IPS DF 6.9 (cell line): ENCODE data around the gene FNDC3B.

Experiments
- DNase-seq: peaks from one replicate; pipeline ENCODE4 v3.0.0-alpha.2; 2013; ENCODE audit warnings: low read depth, low spot score
- H3K27ac ChIP-seq: one replicate; pipeline ENCODE4 v1.5.1; 2013; ENCODE audit warnings: low read length, control low read depth
- H3K27me3 ChIP-seq: 2 replicates; pipeline ENCODE4 v1.6.1; 2013; ENCODE audit warnings: mild to moderate bottlenecking, low read length; ENCODE audit not compliant: control insufficient read depth, insufficient read depth
- H3K36me3 ChIP-seq: 2 replicates; pipeline ENCODE4 v1.6.1; 2013; ENCODE audit warnings: low read length; ENCODE audit not compliant: control insufficient read depth, insufficient read depth
- H3K4me1 ChIP-seq: 2 replicates; pipeline ENCODE4 v1.6.1; 2013; ENCODE audit warnings: low read length; ENCODE audit not compliant: control insufficient read depth, insufficient read depth
- H3K4me3 ChIP-seq: 2 replicates; pipeline ENCODE4 v1.5.1; 2013; ENCODE audit warnings: mild to moderate bottlenecking, low read length
- H3K9me3 ChIP-seq: 2 replicates; pipeline ENCODE4 v1.6.1; 2013; ENCODE audit warnings: low read length, inconsistent platforms; ENCODE audit not compliant: control insufficient read depth, insufficient read depth
- WGBS: extraction: QIAGEN DNeasy Blood & Tissue Kit; methylation state at CpG from one replicate; pipeline ENCODE4 v1.1.7; 2013; ENCODE audit warnings: mixed read lengths, missing lambda C conversion rate; ENCODE audit not compliant: insufficient read length, insufficient coverage; 5-methylcytosine and 5-hydroxymethylcytosine counted together

FNDC3B gene

DNA sequence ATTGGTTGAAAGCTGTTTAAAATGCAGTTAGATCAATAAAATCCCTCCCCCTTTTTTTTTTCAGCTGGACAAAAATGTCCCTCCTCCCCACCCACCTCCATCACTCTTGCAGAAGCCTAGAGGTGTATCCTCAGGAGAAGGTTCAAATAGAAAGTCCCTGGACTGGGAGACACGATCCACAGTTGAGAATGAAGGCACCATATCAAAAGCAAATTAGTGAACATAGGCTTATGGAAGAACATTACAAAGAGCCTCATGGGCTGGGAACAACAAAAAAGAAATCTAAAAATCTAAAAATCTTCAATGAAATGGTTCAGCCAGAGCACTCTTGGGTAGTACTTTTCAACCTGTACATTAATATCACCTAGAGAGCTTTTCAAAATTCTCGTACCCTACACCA is 362.7 kb downstream of the FNDC3B start:
- Histone ChIP-seq H3K9me3 (no peaks in the 10 kb centered on the region), H3K4me1 (no peaks in the 10 kb centered on the region), H3K4me3 (no peak overlapping the region), H3K27ac (no peak overlapping the region), H3K36me3 (no peaks in the 10 kb centered on the region), H3K27me3 (no peaks in the 10 kb centered on the region)
- no peak for DNase-seq
- WGBS: no CpG with 5 or more reads among the region's 2 CpGs

DNA sequence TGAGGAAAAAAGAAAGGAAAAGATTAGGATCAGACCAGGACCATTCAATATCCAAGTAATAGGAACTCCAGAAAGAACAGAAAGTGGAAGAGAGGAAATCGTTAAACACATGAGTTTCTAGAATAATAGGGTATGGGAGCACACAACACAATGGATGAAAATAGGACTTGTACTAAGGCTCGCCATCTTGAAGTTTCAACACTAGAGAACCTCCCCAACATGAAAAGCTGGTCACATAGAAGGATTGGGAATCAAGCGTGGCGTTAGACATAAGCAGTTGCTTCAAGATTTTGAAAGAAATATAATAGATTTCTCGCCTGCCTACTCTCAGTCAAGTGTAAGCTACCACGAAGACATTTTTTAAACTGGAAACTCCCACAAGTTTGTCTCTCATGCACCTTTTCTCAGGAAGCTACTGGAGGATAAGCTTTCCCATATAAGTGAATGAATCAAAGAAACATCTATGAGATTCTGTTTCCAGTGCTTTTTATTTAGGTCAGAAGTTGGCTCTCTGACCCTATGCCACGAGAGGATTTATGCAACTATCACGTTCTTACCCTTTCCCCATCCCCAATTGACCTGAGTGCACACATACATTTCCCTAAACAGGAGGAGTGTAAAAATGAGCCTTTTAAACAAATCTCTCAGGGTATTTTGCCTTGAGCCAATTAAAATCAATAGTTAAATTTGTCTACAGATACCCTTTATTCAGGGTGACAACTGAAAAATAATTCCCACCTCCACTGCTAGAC is 363.7 kb downstream of the FNDC3B start:
- no CpG with 5 or more reads among the region's 8 CpGs for WGBS

GRCh38 chr3:172404237-172404962 is 365.0 kb downstream of the FNDC3B start:
- Histone ChIP-seq H3K27ac (no peak overlapping the region), H3K4me1 (no peaks in the 10 kb centered on the region), H3K9me3 (no peaks in the 10 kb centered on the region), H3K4me3 (no peak overlapping the region), H3K27me3 (no peaks in the 10 kb centered on the region), H3K36me3 (no peaks in the 10 kb centered on the region)
- DNase-seq: no peak
- no CpG with 5 or more reads among the region's 12 CpGs for WGBS

More for the DNA sequence above, 363.7 kb downstream of the FNDC3B start:
- Histone ChIP-seq H3K9me3 (no peaks in the 10 kb centered on the region), H3K27me3 (no peaks in the 10 kb centered on the region), H3K36me3 (no peaks in the 10 kb centered on the region), H3K4me3 (no peak overlapping the region), H3K4me1 (no peaks in the 10 kb centered on the region), H3K27ac (no peak overlapping the region)
- no peak for DNase-seq

DNA sequence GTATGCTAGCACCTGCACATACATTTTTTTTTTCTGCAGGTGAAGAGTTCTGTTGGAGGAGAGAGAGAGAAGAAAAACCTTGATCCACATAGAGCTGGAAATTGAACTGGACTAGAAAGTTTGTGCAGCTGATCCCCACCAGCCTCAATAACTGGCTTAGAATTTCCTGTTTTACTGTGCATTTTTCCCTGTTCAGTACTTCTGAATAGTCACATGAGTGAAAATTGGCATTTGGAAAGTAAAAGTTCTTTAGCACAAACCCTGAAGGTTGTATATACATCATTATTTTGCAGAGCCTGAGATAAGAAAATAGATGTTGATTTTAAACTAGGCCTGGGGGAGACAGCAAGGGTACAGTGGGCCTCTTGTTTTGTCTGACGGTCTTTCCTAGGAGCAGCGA is 366.5 kb downstream of the FNDC3B start:
- Histone ChIP-seq H3K27me3 (no peaks in the 10 kb centered on the region), H3K4me3 (no peak overlapping the region), H3K36me3 (no peaks in the 10 kb centered on the region), H3K4me1 (no peaks in the 10 kb centered on the region), H3K9me3 (no peaks in the 10 kb centered on the region), H3K27ac (no peak overlapping the region)
- no peak for DNase-seq
- no CpG with 5 or more reads among the region's 2 CpGs for WGBS

GRCh38 chr3:172407872-172408271 is 368.5 kb downstream of the FNDC3B start:
- WGBS: no CpG with 5 or more reads among the region's 3 CpGs
- Histone ChIP-seq H3K4me3 (no peak overlapping the region), H3K27me3 (no peaks in the 10 kb centered on the region)

DNA sequence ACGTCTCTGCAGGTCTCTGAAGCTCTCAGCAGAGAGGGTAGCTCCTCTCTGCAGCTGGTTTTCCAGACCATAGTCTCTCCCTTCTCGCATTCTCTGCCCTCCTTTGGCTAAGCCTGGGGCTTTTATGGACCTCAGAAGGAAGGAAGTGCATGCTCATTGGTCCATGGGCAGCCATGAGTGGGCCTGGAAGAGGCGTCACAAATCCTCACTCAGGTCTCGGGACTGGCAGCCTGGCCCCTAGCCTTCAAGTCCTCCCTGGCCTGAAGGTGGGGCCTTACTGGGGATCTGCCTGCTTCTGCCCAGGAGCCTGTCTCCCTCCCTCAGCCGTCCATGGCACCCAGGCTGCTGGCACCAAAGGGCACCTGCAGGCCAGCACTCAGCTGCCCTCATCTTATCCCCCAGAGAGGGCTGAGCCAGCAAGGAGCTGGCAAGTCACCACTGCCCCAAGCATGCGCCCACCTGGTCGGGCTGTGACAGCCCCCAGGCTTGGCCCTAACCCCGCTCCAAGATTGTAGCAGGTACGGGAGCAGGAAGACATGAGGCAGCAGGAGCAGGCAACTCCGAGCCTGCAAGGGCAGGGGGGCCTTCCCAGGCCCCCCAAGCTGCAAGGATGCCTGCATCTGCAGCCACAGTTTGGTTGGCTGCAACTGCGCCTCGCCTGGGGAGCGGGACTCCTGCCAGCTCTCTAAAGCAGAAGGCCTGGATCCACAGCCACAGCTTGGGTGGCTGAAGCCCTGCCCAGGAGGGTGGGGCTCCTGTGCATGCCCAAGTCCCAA is 371.5 kb downstream of the FNDC3B start:
- DNase-seq: no peak
- H3K4me1 ChIP-seq: no peaks in the 10 kb centered on the region
- no peak overlapping the region for H3K4me3 ChIP-seq
- H3K27me3 ChIP-seq: no peaks in the 10 kb centered on the region
- no CpG with 5 or more reads among the region's 13 CpGs for WGBS
- no peaks in the 10 kb centered on the region for H3K9me3 ChIP-seq
- no peaks in the 10 kb centered on the region for H3K36me3 ChIP-seq
- H3K27ac ChIP-seq: no peak overlapping the region

More at GRCh38 chr3:172407872-172408271, 368.5 kb downstream of the FNDC3B start:
- Histone ChIP-seq H3K27ac (no peak overlapping the region), H3K9me3 (no peaks in the 10 kb centered on the region), H3K4me1 (no peaks in the 10 kb centered on the region), H3K36me3 (no peaks in the 10 kb centered on the region)
- DNase-seq: no peak

GRCh38 chr3:172411478-172411947 is 372.1 kb downstream of the FNDC3B start:
- Histone ChIP-seq H3K36me3 (no peaks in the 10 kb centered on the region), H3K27ac (no peak overlapping the region), H3K4me1 (no peaks in the 10 kb centered on the region), H3K27me3 (no peaks in the 10 kb centered on the region), H3K4me3 (no peak overlapping the region), H3K9me3 (no peaks in the 10 kb centered on the region)
- no CpG with 5 or more reads among the region's 6 CpGs for WGBS
- no peak for DNase-seq

DNA sequence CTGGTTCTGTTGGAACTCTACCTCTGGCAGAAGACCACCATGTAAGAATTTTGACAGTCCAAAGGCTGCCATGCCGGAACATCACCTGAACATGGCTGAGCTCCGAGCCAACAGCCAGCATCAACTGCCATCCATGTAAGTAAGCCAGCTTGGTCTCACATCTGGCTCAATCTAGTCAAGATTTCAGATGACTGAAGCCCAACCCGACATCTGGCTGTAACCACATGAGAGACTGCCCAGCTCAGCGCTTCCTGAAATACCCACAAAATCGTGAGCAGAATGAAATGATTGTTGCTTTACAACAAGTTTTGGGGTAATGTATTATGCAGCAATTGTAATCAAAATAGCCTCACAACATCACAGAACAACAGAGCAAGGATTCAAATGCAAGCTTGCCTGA is 375.9 kb downstream of the FNDC3B start:
- DNase-seq: no peak
- Histone ChIP-seq H3K9me3 (no peaks in the 10 kb centered on the region), H3K27me3 (no peaks in the 10 kb centered on the region), H3K36me3 (no peaks in the 10 kb centered on the region), H3K4me1 (no peaks in the 10 kb centered on the region), H3K4me3 (no peak overlapping the region), H3K27ac (no peak overlapping the region)
- WGBS: no CpG with 5 or more reads among the region's 5 CpGs

- DNase-seq: no peak
- Histone ChIP-seq H3K36me3 (no peaks in the 10 kb centered on the region), H3K27ac (no peak overlapping the region), H3K4me3 (no peak overlapping the region), H3K27me3 (no peaks in the 10 kb centered on the region), H3K4me1 (no peaks in the 10 kb centered on the region), H3K9me3 (no peaks in the 10 kb centered on the region)
These were observed 398.3 kb downstream of the FNDC3B start for GRCh38 chr3:172437713-172438112.

DNA sequence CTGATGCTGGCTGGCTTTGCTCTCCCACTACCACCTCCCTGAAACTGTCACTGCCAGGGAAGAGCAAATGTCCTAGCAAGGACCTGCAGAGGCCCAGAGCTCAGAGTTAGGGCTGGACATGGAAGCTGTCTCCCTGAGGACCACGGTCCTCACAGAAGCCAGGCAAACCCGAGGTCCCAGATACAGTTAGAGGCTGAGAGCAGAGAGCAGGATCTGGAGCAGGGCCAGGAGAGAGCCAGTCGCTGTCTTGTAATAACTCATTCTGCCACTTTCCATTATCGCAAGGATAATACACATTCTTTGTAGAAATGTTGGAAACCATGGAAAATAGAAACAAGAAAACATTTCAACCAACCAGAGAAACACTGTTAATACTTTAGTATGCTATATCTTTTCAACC is 398.8 kb downstream of the FNDC3B start:
- Histone ChIP-seq H3K36me3 (no peaks in the 10 kb centered on the region), H3K27ac (no peak overlapping the region), H3K9me3 (no peaks in the 10 kb centered on the region), H3K4me3 (no peak overlapping the region), H3K27me3 (no peaks in the 10 kb centered on the region), H3K4me1 (no peaks in the 10 kb centered on the region)
- WGBS: no CpG with 5 or more reads among the region's 4 CpGs
- DNase-seq: no peak
